Fibroblast of lung (primary cell): ENCODE results near the gene WNT6. TPM values are rescaled to one million over a fixed set of nuclear protein-coding genes. Genes with fewer than 3 reads are reported as not detected.

ENCODE experiments used
- DNase-seq, 2 donors: peaks; one replicate each; pipeline versions ENCODE4 v3.0.0 to v3.0.0-alpha.2; 2010; ENCODE audit warnings: low read depth in 2 of 2
- H2AFZ ChIP-seq: 2 replicates; pipeline ENCODE4 v1.5.1; 2012; ENCODE audit warnings: low read length, control low read depth, inconsistent platforms
- H3K27ac ChIP-seq: 2 replicates; pipeline ENCODE4 v1.5.1; 2011; ENCODE audit warnings: low read length, control low read depth; ENCODE audit not compliant: insufficient read depth
- H3K27me3 ChIP-seq: 2 replicates; pipeline ENCODE4 v1.5.1; 2011; ENCODE audit warnings: mild to moderate bottlenecking, low read length; ENCODE audit not compliant: control insufficient read depth, insufficient read depth
- H3K36me3 ChIP-seq: 2 replicates; pipeline ENCODE4 v1.5.1; 2011; ENCODE audit warnings: low read length; ENCODE audit not compliant: control insufficient read depth, insufficient read depth
- H3K4me1 ChIP-seq: 2 replicates; pipeline ENCODE4 v1.5.1; 2011; ENCODE audit warnings: low read length; ENCODE audit not compliant: control insufficient read depth, insufficient read depth; ENCODE audit errors: extremely low read depth
- H3K4me2 ChIP-seq: 2 replicates; pipeline ENCODE4 v1.5.1; 2011; ENCODE audit warnings: low read length, control low read depth; ENCODE audit not compliant: insufficient read depth; ENCODE audit errors: extremely low read depth
- H3K4me3 ChIP-seq, 4 experiments: fragments of 200-600 bp in 1 of 4; sonication (generic) in 1 of 4; replicated peaks in 1 of 4; 2 replicates each; pipeline ENCODE4 v1.5.1; 2011 to 2016; ENCODE audit warnings: low read length in 4 of 4, low read depth in 3 of 4, mild to moderate bottlenecking in 3 of 4, control low read depth in 2 of 4, inconsistent platforms in 1 of 4, mixed read lengths in 1 of 4; ENCODE audit not compliant: insufficient read depth in 1 of 4; ENCODE audit errors: control extremely low read depth in 1 of 4
- H3K79me2 ChIP-seq: 2 replicates; pipeline ENCODE4 v1.5.1; 2012; ENCODE audit warnings: mild to moderate bottlenecking, low read length, inconsistent platforms; ENCODE audit not compliant: control insufficient read depth, insufficient read depth
- H3K9ac ChIP-seq: 2 replicates; pipeline ENCODE4 v1.5.1; 2011; ENCODE audit warnings: mild to moderate bottlenecking, low read length, control low read depth; ENCODE audit not compliant: insufficient read depth
- H3K9me3 ChIP-seq: 2 replicates; pipeline ENCODE4 v1.5.1; 2012; ENCODE audit warnings: low read depth, low read length; ENCODE audit not compliant: control insufficient read depth, insufficient read depth
- H4K20me1 ChIP-seq: 2 replicates; pipeline ENCODE4 v1.5.1; 2011; ENCODE audit warnings: low read length; ENCODE audit not compliant: control insufficient read depth, insufficient read depth; ENCODE audit errors: extremely low read depth
- EZH2 ChIP-seq: IDR thresholded peaks from 2 replicates; pipeline ENCODE4 v1.5.1; 2012; ENCODE audit warnings: low read length, control low read depth, mild to moderate bottlenecking; ENCODE audit errors: missing control alignments
- polyA plus RNA-seq, 2 donors: library from polyadenylated mRNA; depleted of rRNA in 1 of 2; stranded (reverse) in 1 of 2; unstranded in 1 of 2; fragments of >200 nt; gene quantifications; 2 replicates each; pipeline ENCODE4 v1.2.1, GENCODE V29; 2011 to 2012; ENCODE audit warnings: missing spikeins in 1 of 2
- total RNA-seq: library from RNA; depleted of rRNA; stranded (reverse); fragments of >200 nt; gene quantifications from 2 replicates; pipeline ENCODE4 v1.2.1, GENCODE V29; 2014
- TF ChIP-seq, protein P1 (sequence below), 2 donors: IDR thresholded peaks in 1 of 2; conservative IDR thresholded peaks in 1 of 2; 1 replicate in 1 of 2; 2 replicates in 1 of 2; pipeline ENCODE4 v1.5.1; 2011 to 2012; ENCODE audit warnings: low read length in 2 of 2, control low read depth in 1 of 2, inconsistent platforms in 1 of 2, low read depth in 1 of 2, mild to moderate bottlenecking in 1 of 2

Gene WNT6
- total and polyA plus RNA-seq, 2 donors (not counting 1 experiment from before 2014, with no cell fraction given), result not detected

DNA sequence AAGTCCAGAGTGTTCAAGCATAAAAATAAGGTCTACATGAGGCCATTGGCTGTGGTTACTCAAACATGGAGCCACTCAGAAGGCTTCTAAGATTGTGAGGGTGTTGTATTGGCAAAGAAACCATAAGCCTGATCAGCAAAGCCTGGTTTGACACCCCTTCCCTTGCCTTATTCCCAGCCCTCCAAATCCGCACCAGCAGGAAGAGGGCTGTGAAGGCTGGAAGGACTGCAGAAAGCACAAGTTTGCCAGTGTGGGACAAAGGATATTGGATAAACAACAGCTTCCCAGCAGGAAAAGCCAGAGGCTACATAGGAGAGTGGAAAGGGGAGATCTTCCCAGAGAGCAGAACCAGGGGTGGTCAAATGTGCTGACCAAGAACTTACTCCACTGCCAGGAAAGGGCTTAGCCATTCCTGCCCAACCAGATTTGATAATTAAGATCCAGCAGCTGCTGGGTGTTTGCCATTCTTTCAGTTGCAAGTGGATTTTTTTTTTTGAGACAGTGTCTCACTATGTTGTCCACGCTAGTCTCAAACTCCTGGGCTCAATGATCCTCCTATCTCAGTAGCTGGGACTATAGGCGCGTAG is 26.5 kb upstream of the WNT6 start:
- no peak for DNase-seq

DNA sequence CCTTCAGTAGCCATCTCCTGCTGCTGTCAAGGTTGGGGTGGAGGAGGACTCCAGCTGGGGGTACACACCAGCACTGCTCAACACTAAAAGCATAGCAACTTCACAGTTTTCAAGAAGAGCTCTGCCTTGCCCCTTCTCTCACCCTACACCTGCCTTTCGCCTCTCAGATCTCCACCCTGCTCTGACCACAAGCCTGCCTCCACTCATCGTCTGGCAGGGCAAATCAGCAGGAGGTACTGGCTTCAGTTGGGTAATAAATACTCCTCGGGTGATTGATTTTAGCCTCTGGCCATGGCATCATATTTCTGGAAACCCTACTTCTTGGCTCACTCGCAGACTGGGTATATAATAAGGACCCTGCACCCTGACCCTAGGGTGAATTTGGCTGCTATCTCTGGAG is 24.9 kb upstream of the WNT6 start:
- H3K4me2 ChIP-seq, result no peak overlapping the region
- no peak for DNase-seq

More for the DNA sequence above, 26.5 kb upstream of the WNT6 start:
- Histone ChIP-seq H3K36me3 (no peaks in the 10 kb centered on the region), H3K9ac (no peak overlapping the region), H2AFZ (no peak overlapping the region), H3K79me2 (no peaks in the 10 kb centered on the region), H4K20me1 (no peaks in the 10 kb centered on the region), H3K27me3 (peaks cover 27% of the 10 kb centered on the region), H3K4me1 (no peaks in the 10 kb centered on the region), H3K27ac (no peak overlapping the region), H3K4me2 (no peak overlapping the region), H3K9me3 (no peaks in the 10 kb centered on the region), H3K4me3 (no peak overlapping the region)
- no peak for TF ChIP-seq EZH2
- TF ChIP-seq, protein P1, sequence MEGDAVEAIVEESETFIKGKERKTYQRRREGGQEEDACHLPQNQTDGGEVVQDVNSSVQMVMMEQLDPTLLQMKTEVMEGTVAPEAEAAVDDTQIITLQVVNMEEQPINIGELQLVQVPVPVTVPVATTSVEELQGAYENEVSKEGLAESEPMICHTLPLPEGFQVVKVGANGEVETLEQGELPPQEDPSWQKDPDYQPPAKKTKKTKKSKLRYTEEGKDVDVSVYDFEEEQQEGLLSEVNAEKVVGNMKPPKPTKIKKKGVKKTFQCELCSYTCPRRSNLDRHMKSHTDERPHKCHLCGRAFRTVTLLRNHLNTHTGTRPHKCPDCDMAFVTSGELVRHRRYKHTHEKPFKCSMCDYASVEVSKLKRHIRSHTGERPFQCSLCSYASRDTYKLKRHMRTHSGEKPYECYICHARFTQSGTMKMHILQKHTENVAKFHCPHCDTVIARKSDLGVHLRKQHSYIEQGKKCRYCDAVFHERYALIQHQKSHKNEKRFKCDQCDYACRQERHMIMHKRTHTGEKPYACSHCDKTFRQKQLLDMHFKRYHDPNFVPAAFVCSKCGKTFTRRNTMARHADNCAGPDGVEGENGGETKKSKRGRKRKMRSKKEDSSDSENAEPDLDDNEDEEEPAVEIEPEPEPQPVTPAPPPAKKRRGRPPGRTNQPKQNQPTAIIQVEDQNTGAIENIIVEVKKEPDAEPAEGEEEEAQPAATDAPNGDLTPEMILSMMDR (conservative IDR thresholded peaks at IDR 0.05 in 1 of 2, IDR thresholded peaks at IDR 0.05 in 1 of 2; ENCODE audit: low read depth in 1 of 2, low read length in 2 of 2), result no peak

DNA sequence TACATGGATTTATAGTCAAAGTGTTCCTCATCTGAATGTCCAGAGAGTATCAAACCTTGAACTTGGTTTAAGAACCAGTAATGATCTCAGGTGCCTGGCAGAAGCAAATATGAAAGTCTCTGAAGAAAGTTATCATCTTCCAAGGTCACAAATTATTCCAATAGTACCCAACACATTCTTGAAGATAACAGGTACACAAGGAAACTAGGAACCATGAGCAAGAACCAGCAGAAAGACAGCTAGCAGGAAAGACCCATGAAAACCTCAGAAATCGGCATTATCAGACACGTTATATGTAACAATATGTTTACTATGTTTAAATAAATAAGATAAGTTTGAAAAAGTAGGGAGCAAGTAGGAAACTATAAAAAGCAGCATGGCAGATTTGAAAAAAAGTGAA is 22.1 kb upstream of the WNT6 start:
- DNase-seq, result no peak
- H3K36me3 ChIP-seq, result no peaks in the 10 kb centered on the region
- no peaks in the 10 kb centered on the region for H3K9me3 ChIP-seq
- no peaks in the 10 kb centered on the region for H3K4me1 ChIP-seq
- H3K9ac ChIP-seq, result no peak overlapping the region
- H3K4me3 ChIP-seq, result no peak overlapping the region
- H4K20me1 ChIP-seq, result no peaks in the 10 kb centered on the region
- H3K4me2 ChIP-seq, result no peak overlapping the region
- H3K27me3 ChIP-seq, result peaks cover 15% of the 10 kb centered on the region
- H3K27ac ChIP-seq, result no peak overlapping the region
- H2AFZ ChIP-seq, result no peak overlapping the region
- no peaks in the 10 kb centered on the region for H3K79me2 ChIP-seq
- no peak for TF ChIP-seq EZH2
- TF ChIP-seq, protein P1 (conservative IDR thresholded peaks at IDR 0.05 in 1 of 2, IDR thresholded peaks at IDR 0.05 in 1 of 2; ENCODE audit: low read depth in 1 of 2, low read length in 2 of 2), result no peak

More for the DNA sequence above, 24.9 kb upstream of the WNT6 start:
- no peak overlapping the region for H3K9ac ChIP-seq
- no peak overlapping the region for H3K27ac ChIP-seq
- no peaks in the 10 kb centered on the region for H3K4me1 ChIP-seq
- no peaks in the 10 kb centered on the region for H3K79me2 ChIP-seq
- H3K36me3 ChIP-seq, result no peaks in the 10 kb centered on the region
- no peaks in the 10 kb centered on the region for H4K20me1 ChIP-seq
- TF ChIP-seq, protein P1 (conservative IDR thresholded peaks at IDR 0.05 in 1 of 2, IDR thresholded peaks at IDR 0.05 in 1 of 2; ENCODE audit: low read depth in 1 of 2, low read length in 2 of 2), result no peak
- TF ChIP-seq EZH2, result no peak
- H2AFZ ChIP-seq, result no peak overlapping the region
- no peak overlapping the region for H3K4me3 ChIP-seq
- peaks cover 27% of the 10 kb centered on the region for H3K27me3 ChIP-seq
- no peaks in the 10 kb centered on the region for H3K9me3 ChIP-seq
